ENCODE results near the gene MRPL53. TPM values are rescaled to one million over a fixed set of nuclear protein-coding genes. Genes with fewer than 3 reads are reported as not detected.

The MRPL53 gene
- total and polyA plus RNA-seq, 10 donors: 13.0 to 86.7 (median 67.3) TPM

- peaks cover 2 to 46% (median 25%) of the 10 kb centered on the region in 7 donors for H3K27me3 ChIP-seq (replicated peaks in 1 of 7)
- H3K27ac ChIP-seq: peak overlapping the region; percentile 97 to 100 (median 99)
- 14 to 17% (median 15%) methylated on average over 29 to 38 of the region's 38 CpGs for WGBS, 5 donors
- peaks cover 19 to 51% (median 47%) of the 10 kb centered on the region in 6 donors for H3K4me1 ChIP-seq
- intact Hi-C loops (cut with DNase I; ENCODE audit: low total_unique reads): no loop called here
- H3K9me3 ChIP-seq: no peaks in the 10 kb centered on the region
- peak; percentile 88 for DNase-seq
- peaks cover 0 to 23% (median 16%) of the 10 kb centered on the region in 6 donors for H3K36me3 ChIP-seq
- TF ChIP-seq CTCF (IDR thresholded peaks at IDR 0.05 in 8 of 11, conservative IDR thresholded peaks at IDR 0.05 in 3 of 11) (no peak), POLR2AphosphoS5 (IDR thresholded peaks at IDR 0.05) (no peak), POLR2A (IDR thresholded peaks at IDR 0.05) (no peak)
- H3K4me3 ChIP-seq: peak overlapping the region; percentile 60 to 90 (median 62)
These were observed 35.5 kb upstream of the MRPL53 start for GRCh38 chr2:74507926-74508520.

GRCh38 chr2:74507145-74507925, 34.9 kb upstream of the MRPL53 start, which contains the start of gene PCGF1:
Gene PCGF1 (minus strand): TSS chr2:74507695. CDS start chr2:74507668, 27 bp downstream.
- peak; percentile 98 for DNase-seq
- Histone ChIP-seq H3K27ac (peak within 1 kb of the TSS; percentile 97 to 100 (median 99)), H3K4me1 (peaks cover 19 to 57% (median 54%) of the 10 kb centered on the region in 6 donors), H3K4me3 (peak within 1 kb of the TSS; percentile 60 to 90 (median 62)), H3K9me3 (no peaks in the 10 kb centered on the region), H3K27me3 (replicated peaks in 1 of 7) (peaks cover 0 to 46% (median 21%) of the 10 kb centered on the region in 7 donors), H3K36me3 (peaks cover 0 to 23% (median 16%) of the 10 kb centered on the region in 6 donors)
- 0 to 2% (median 1%) methylated on average over 51 to 56 of the region's 56 CpGs for WGBS, 5 donors
- intact Hi-C loops (cut with DNase I; ENCODE audit: low total_unique reads): no loop called here
- TF ChIP-seq CTCF (IDR thresholded peaks at IDR 0.05 in 8 of 11, conservative IDR thresholded peaks at IDR 0.05 in 3 of 11) (peak; percentile 36 to 78 (median 64)), POLR2AphosphoS5 (IDR thresholded peaks at IDR 0.05) (peak; percentile 90 to 93 (median 92)), POLR2A (IDR thresholded peaks at IDR 0.05) (no peak)

- intact Hi-C loops (cut with DNase I; ENCODE audit: low total_unique reads): no loop called here
- Histone ChIP-seq H3K4me3 (peak overlapping the region in 3 of 8 donors; percentile 2 to 90 (median 61)), H3K27me3 (replicated peaks in 1 of 7) (peaks cover 0 to 46% (median 17%) of the 10 kb centered on the region in 7 donors), H3K36me3 (peaks cover 0 to 23% (median 16%) of the 10 kb centered on the region in 6 donors), H3K9me3 (no peaks in the 10 kb centered on the region), H3K4me1 (peaks cover 19 to 65% (median 61%) of the 10 kb centered on the region in 6 donors), H3K27ac (no peak overlapping the region)
- no peak for TF ChIP-seq POLR2AphosphoS5 (IDR thresholded peaks at IDR 0.05)
- TF ChIP-seq CTCF (IDR thresholded peaks at IDR 0.05 in 8 of 11, conservative IDR thresholded peaks at IDR 0.05 in 3 of 11): no peak
- no peak for TF ChIP-seq POLR2A (IDR thresholded peaks at IDR 0.05)
- 95 to 97% (median 96%) methylated on average over 14 of the region's 14 CpGs for WGBS, 5 donors
- peak; percentile 68 for DNase-seq
These were observed 33.2 kb upstream of the MRPL53 start for GRCh38 chr2:74505448-74506246.

All from spleen (tissue), 11 donors.